ENCODE results near the gene ANKFN1. TPM values are rescaled to one million over a fixed set of nuclear protein-coding genes. Genes with fewer than 3 reads are reported as not detected.

The ANKFN1 gene
- total RNA-seq, 1 experiment from 2014 or later, result 0.49 TPM

DNA sequence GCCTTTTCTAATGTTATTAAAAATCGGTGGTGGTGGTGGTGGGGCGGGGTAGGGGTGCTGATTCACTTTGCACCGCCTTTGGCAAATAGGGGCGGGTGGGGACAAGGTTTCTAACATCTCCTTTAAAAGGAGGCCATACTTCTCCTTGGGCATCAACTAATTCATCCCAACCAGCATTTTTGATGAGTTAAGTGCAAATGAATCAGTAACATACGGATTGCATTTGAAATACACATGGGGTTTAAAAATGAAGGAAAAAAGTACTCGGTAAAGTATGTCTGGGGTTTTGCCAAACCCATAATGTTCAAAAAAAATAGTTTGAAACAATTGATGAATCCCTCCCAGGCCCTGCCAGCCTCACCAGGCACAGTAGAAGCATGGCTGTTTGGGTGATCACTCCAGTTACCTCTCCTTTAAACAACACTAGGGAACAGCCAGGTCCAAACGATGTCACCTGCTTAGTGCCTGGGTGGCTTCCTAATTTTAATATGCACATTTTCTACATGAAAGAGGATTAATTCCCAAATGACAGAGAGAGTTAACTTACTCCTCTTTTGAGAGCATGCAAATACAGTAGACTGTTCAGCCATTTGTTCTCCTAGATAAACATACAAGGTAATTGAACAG, 107.2 kb downstream of the ANKFN1 start:
- no peaks in the 10 kb centered on the region for H3K9me3 Mint-ChIP-seq (ENCODE audit: unreplicated experiment)
- no peak overlapping the region for H3K4me3 Mint-ChIP-seq (ENCODE audit: unreplicated experiment)

DNA sequence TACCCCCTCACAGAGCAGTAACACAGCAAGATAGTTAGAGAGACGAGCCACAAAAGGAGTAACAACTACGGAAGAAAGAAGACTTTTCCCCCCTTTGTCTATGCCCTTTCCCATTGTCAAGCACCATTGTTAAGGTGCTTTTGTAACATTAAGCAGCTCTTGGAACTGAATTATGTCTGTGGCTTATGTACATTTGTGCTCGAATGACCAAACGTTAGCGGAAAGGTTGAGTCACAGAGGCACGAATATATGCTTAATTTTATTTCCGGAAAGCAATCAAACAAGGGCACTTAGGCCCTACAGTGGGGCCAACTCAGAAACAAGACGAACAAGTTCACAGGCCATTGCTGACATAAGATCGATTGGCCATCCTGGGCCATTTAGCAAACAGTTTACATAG, 109.5 kb downstream of the ANKFN1 start:
- TF ChIP-seq, protein P1, sequence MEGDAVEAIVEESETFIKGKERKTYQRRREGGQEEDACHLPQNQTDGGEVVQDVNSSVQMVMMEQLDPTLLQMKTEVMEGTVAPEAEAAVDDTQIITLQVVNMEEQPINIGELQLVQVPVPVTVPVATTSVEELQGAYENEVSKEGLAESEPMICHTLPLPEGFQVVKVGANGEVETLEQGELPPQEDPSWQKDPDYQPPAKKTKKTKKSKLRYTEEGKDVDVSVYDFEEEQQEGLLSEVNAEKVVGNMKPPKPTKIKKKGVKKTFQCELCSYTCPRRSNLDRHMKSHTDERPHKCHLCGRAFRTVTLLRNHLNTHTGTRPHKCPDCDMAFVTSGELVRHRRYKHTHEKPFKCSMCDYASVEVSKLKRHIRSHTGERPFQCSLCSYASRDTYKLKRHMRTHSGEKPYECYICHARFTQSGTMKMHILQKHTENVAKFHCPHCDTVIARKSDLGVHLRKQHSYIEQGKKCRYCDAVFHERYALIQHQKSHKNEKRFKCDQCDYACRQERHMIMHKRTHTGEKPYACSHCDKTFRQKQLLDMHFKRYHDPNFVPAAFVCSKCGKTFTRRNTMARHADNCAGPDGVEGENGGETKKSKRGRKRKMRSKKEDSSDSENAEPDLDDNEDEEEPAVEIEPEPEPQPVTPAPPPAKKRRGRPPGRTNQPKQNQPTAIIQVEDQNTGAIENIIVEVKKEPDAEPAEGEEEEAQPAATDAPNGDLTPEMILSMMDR (IDR thresholded peaks at IDR 0.05; ENCODE audit: unreplicated experiment), result no peak
- Mint-ChIP-seq H3K4me1 (ENCODE audit: insufficient read depth, unreplicated experiment) (no peaks in the 10 kb centered on the region), H3K27ac (ENCODE audit: low read depth, unreplicated experiment) (no peak overlapping the region), H3K9me3 (ENCODE audit: unreplicated experiment) (no peaks in the 10 kb centered on the region), H3K36me3 (ENCODE audit: insufficient read depth, unreplicated experiment) (no peaks in the 10 kb centered on the region), H3K4me3 (ENCODE audit: unreplicated experiment) (no peak overlapping the region), H3K27me3 (ENCODE audit: insufficient read depth, unreplicated experiment) (no peaks in the 10 kb centered on the region)
- ChIA-PET POLR2A (no interaction called here), CTCF (no interaction called here)
- no TSS peak for BruUV-seq (replicated peaks)
- intact Hi-C loops (cut with micrococcal nuclease), result no loop called here
- DNase-seq (ENCODE audit: unreplicated experiment), result no peak

More for the DNA sequence above, 107.2 kb downstream of the ANKFN1 start:
- H3K27ac Mint-ChIP-seq (ENCODE audit: low read depth, unreplicated experiment), result no peak overlapping the region
- H3K36me3 Mint-ChIP-seq (ENCODE audit: insufficient read depth, unreplicated experiment), result no peaks in the 10 kb centered on the region
- intact Hi-C loops (cut with micrococcal nuclease), result no loop called here
- TF ChIP-seq, protein P1 (IDR thresholded peaks at IDR 0.05; ENCODE audit: unreplicated experiment), result no peak
- ChIA-PET POLR2A (no interaction called here), CTCF (no interaction called here)
- H3K4me1 Mint-ChIP-seq (ENCODE audit: insufficient read depth, unreplicated experiment), result no peaks in the 10 kb centered on the region
- no peak for DNase-seq (ENCODE audit: unreplicated experiment)
- H3K27me3 Mint-ChIP-seq (ENCODE audit: insufficient read depth, unreplicated experiment), result no peaks in the 10 kb centered on the region
- no TSS peak for BruUV-seq (replicated peaks)

DNA sequence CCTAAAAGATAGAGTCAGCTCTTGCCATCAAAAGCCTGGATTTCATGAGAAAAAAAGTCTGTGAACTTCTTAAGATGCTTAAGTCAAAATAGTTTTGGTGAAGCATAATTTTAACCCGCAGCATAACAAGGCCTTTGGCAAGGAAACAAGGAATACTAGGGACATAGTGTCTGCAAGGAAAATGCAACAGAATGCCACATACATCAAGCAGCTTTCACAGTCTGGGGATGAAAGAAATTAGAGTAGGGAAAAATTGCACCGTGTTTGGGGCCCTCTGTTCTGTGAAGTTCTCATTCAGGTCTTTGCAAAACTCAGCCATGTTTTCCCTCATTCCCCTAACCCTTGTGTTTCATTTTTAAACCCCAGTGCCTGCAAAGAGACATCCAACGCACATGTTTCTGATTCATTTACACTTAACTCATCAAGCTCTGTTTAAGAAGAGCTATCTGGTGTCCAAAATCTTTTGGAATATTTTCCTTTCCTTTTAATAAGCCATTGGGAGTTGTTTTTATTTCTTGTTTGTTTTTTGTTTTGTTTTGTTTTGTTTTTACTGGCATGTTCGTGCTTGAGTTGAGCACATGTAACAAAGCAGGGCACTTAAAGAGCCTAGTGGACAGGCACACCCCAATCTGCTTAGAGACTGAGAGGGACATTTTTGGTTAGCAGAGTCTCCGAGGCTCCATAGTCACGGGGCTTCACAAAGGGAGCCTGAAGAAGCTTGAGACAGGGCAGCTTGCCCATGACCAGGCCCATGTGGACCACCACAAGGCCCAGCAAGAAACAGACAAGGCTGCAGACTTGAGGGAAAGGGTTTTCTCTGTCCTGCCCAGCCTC, 116.5 kb downstream of the ANKFN1 start:
- Mint-ChIP-seq H3K27ac (ENCODE audit: low read depth, unreplicated experiment) (no peak overlapping the region), H3K9me3 (ENCODE audit: unreplicated experiment) (no peaks in the 10 kb centered on the region), H3K36me3 (ENCODE audit: insufficient read depth, unreplicated experiment) (no peaks in the 10 kb centered on the region), H3K4me1 (ENCODE audit: insufficient read depth, unreplicated experiment) (no peaks in the 10 kb centered on the region), H3K4me3 (ENCODE audit: unreplicated experiment) (no peak overlapping the region), H3K27me3 (ENCODE audit: insufficient read depth, unreplicated experiment) (no peaks in the 10 kb centered on the region)
- ChIA-PET POLR2A (no interaction called here), CTCF (interaction anchor here (0.6 to 2.1 kb wide), 3 partner anchors 13 to 76 kb away, joined by 3 to 6 read pairs (median 4); no protein-coding TSS in a partner anchor)
- intact Hi-C loops (cut with micrococcal nuclease), result no loop called here
- DNase-seq (ENCODE audit: unreplicated experiment), result no peak
- TF ChIP-seq, protein P1 (IDR thresholded peaks at IDR 0.05; ENCODE audit: unreplicated experiment), result no peak
- BruUV-seq (replicated peaks), result no TSS peak

DNA sequence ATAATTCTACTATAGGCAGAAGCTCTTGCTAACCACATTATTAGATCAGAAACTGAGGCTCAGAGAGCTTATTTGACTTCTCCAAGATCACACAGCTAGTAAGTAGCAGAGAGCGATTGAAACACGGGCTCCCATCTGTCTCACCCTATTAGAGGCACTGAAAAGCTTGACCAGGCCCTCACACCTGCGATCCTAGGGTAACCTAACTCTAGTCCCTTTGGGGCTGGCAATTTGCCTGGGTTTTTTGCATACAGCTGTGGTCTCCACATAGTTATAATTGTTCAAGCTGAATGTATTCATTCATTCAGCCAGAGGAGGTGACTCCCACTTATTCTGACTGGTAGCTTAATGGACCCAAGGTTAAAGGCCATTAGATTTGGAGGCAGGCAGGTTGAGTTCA, 121.2 kb downstream of the ANKFN1 start:
- ChIA-PET POLR2A (no interaction called here), CTCF (interaction anchor here (0.7 kb wide), 1 partner anchor 441 kb away, joined by 3 read pairs; no protein-coding TSS in a partner anchor)
- Mint-ChIP-seq H3K36me3 (ENCODE audit: insufficient read depth, unreplicated experiment) (no peaks in the 10 kb centered on the region), H3K4me3 (ENCODE audit: unreplicated experiment) (no peak overlapping the region), H3K4me1 (ENCODE audit: insufficient read depth, unreplicated experiment) (no peaks in the 10 kb centered on the region), H3K27ac (ENCODE audit: low read depth, unreplicated experiment) (no peak overlapping the region), H3K27me3 (ENCODE audit: insufficient read depth, unreplicated experiment) (no peaks in the 10 kb centered on the region), H3K9me3 (ENCODE audit: unreplicated experiment) (no peaks in the 10 kb centered on the region)
- intact Hi-C loops (cut with micrococcal nuclease), result no loop called here
- TF ChIP-seq, protein P1 (IDR thresholded peaks at IDR 0.05; ENCODE audit: unreplicated experiment), result no peak
- BruUV-seq (replicated peaks), result no TSS peak
- DNase-seq (ENCODE audit: unreplicated experiment), result no peak

All from MCF 10A (cell line).